Measurements from ENCODE around the gene PKN1. TPM values are rescaled to one million over a fixed set of nuclear protein-coding genes. Genes with fewer than 3 reads are reported as not detected.

PKN1 gene
- total and polyA plus RNA-seq, 9 of the 15 experiments (the other 6 are each of a cell fraction or from before 2014, with no cell fraction given), result 0.30 to 228 (median 77.5) TPM

GRCh38 chr19:14517840-14518505 is 84.9 kb downstream of the PKN1 start, which contains the start of gene DNAJB1 (continued):
- TF ChIP-seq DMBX1 (CRISPR knock-in tag; IDR thresholded peaks at IDR 0.05; ENCODE audit: borderline replicate concordance) (no peak), ZNF431 (CRISPR knock-in tag; IDR thresholded peaks at IDR 0.05) (no peak), RFX7 (CRISPR knock-in tag; IDR thresholded peaks at IDR 0.05) (no peak), DNMT1 (IDR thresholded peaks at IDR 0.05) (no peak), FOXP4 (CRISPR knock-in tag; IDR thresholded peaks at IDR 0.05; ENCODE audit: borderline replicate concordance) (peak; percentile 21; the same call in 1 of the 2 replicates), RBM14 (IDR thresholded peaks at IDR 0.05; ENCODE audit: borderline replicate concordance, insufficient read depth, low read depth, low read length) (0 out of 2 replicates have a peak, but pooled peaks have one; percentile 82), ZNF316 (IDR thresholded peaks at IDR 0.05) (no peak; the same call in 1 of the 2 replicates), SMARCA5 (IDR thresholded peaks at IDR 0.05) (no peak), MTF1 (CRISPR knock-in tag; IDR thresholded peaks at IDR 0.05; ENCODE audit: borderline replicate concordance) (no peak), SOX6 (IDR thresholded peaks at IDR 0.05) (peak; percentile 35; the same call in 1 of the 2 replicates), ZFPM2 (CRISPR knock-in tag; IDR thresholded peaks at IDR 0.05) (no peak), NR2C2 (CRISPR knock-in tag; IDR thresholded peaks at IDR 0.05) (peak; percentile 9; the same call in 1 of the 2 replicates), NR2C2 (tag; IDR thresholded peaks at IDR 0.05) (no peak), SRSF7 (optimal IDR thresholded peaks at IDR 0.05; ENCODE audit: low read depth, low read length) (no peak), L3MBTL2 (IDR thresholded peaks at IDR 0.05) (peak; percentile 46), CXXC5 (CRISPR knock-in tag; IDR thresholded peaks at IDR 0.05) (peak; percentile 69), TAF15 (IDR thresholded peaks at IDR 0.05; ENCODE audit: low read depth, low read length) (no peak), BACH1 (tag; IDR thresholded peaks at IDR 0.05) (no peak), HCFC1 (IDR thresholded peaks at IDR 0.05; ENCODE audit: low read depth, low read length) (peak; percentile 41)
- TF ChIP-seq, protein P1, sequence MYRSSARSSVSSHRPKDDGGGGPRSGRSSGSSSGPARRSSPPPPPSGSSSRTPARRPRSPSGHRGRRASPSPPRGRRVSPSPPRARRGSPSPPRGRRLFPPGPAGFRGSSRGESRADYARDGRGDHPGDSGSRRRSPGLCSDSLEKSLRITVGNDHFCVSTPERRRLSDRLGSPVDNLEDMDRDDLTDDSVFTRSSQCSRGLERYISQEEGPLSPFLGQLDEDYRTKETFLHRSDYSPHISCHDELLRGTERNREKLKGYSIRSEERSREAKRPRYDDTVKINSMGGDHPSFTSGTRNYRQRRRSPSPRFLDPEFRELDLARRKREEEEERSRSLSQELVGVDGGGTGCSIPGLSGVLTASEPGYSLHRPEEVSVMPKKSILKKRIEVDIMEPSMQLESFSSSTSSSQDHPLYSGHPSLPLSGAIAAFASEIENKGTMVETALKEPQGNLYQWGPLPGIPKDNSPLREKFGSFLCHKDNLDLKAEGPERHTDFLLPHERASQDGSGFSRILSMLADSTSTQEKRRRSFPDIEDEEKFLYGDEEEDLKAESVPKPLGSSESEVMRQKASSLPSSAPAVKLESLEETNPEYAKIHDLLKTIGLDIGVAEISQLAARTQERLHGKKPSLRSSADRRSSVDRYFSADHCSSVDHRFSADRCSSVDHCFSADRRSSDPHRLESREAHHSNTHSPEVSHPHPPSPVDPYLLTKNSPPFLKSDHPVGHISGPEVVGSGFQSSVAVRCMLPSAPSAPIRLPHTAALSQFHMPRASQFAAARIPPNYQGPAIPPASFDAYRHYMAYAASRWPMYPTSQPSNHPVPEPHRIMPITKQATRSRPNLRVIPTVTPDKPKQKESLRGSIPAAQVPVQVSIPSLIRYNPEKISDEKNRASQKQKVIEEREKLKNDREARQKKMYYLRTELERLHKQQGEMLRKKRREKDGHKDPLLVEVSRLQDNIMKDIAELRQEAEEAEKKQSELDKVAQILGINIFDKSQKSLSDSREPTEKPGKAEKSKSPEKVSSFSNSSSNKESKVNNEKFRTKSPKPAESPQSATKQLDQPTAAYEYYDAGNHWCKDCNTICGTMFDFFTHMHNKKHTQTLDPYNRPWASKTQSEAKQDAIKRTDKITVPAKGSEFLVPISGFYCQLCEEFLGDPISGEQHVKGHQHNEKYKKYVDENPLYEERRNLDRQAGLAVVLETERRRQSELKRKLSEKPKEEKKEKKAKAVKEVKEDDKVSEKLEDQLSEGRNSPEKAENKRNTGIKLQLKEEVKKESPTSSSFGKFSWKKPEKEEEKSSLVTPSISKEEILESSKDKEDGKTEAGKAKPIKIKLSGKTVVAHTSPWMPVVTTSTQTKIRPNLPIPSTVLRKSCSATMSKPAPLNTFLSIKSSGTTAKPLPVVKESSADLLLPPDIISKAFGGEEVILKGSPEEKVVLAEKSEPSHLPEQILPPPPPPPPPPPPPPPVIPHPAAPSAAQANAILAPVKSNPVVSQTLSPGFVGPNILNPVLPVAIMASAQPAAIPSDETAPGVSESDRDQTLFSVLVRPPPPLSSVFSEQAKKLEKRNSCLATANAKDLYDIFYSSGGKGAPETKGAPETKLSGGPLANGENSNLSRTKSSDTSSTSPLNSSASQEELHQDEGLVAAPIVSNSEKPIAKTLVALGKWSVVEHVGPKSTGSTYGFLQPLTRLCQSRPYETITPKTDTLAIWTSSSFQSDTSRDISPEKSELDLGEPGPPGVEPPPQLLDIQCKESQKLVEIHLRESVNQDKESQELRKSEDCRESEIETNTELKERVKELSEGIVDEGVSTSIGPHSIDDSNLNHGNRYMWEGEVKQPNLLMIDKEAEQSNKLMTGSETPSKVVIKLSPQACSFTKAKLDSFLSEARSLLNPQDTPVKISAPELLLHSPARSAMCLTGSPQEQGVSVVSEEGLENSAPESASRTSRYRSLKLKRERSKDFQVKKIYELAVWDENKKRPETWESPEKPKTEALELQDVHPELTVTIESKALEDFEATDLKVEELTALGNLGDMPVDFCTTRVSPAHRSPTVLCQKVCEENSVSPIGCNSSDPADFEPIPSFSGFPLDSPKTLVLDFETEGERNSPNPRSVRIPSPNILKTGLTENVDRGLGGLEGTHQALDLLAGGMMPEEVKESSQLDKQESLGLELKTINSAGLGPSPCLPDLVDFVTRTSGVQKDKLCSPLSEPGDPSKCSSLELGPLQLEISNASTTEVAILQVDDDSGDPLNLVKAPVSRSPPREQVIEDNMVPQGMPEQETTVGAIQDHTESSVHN (IDR thresholded peaks at IDR 0.05; ENCODE audit: borderline replicate concordance in 1 of 2, low read depth in 1 of 2), result no peak
